SK-N-SH (cell line): ENCODE measurements around the gene MYO18A. TPM values are rescaled to one million over a fixed set of nuclear protein-coding genes. Genes with fewer than 3 reads are reported as not detected.

ENCODE experiments used
- CTCF ChIA-PET: fragments of 300-600, 350-600 bp; formaldehyde crosslinking; extraction: SDS; loops from one replicate; lab custom pipeline; 2021; lab: Yijun Ruan, JAX
- POLR2A ChIA-PET: fragments of 350-600 bp; sonication (Branson Sonifier 250); formaldehyde crosslinking; extraction: SDS; loops from one replicate; lab custom pipeline; 2020; ENCODE audit warnings: antibody characterized with exemption, inconsistent platforms; lab: Yijun Ruan, JAX
- DNase-seq: peaks from one replicate; pipeline ENCODE4 v3.0.0; 2012
- H2AFZ ChIP-seq: fragments of 200-600 bp; sonication (generic); 2 replicates; pipeline ENCODE4 v1.8.1; 2016; ENCODE audit warnings: antibody characterized with exemption, mild to moderate bottlenecking, low read depth
- H3F3A ChIP-seq: fragments of 200-600 bp; sonication (generic); replicated peaks from 2 replicates; pipeline ENCODE3; 2016; ENCODE audit warnings: antibody characterized with exemption, mild to moderate bottlenecking; ENCODE audit not compliant: insufficient read depth
- H3K27ac ChIP-seq, 2 experiments: fragments of 200-500 bp in 1 of 2; fragments of 200-600 bp in 1 of 2; sonication (Bioruptor generic) in 1 of 2; sonication (generic), shearing (Covaris generic) in 1 of 2; 2 replicates each; pipeline versions ENCODE4 v1.5.1 to v1.6.1; 2014 to 2016; ENCODE audit warnings: low read depth in 2 of 2, inconsistent platforms in 1 of 2, low read length in 1 of 2, mild to moderate bottlenecking in 1 of 2, mixed read lengths in 1 of 2
- H3K27me3 ChIP-seq: fragments of 200-600 bp; sonication (generic), shearing (Covaris generic); 2 replicates; pipeline ENCODE4 v1.6.1; 2016; ENCODE audit warnings: mixed run types; ENCODE audit not compliant: insufficient read depth
- H3K36me3 ChIP-seq, 2 experiments: fragments of 200-500 bp in 1 of 2; fragments of 200-600 bp in 1 of 2; sonication (Bioruptor generic) in 1 of 2; sonication (generic) in 1 of 2; replicated peaks in 1 of 2; 2 replicates each; pipeline versions ENCODE3 to v1.5.1; 2014 to 2016; ENCODE audit warnings: low read length in 1 of 2, mild to moderate bottlenecking in 1 of 2; ENCODE audit not compliant: insufficient read depth in 2 of 2, control insufficient read depth in 1 of 2
- H3K4me1 ChIP-seq, 2 experiments: fragments of 200-500 bp in 1 of 2; fragments of 200-600 bp in 1 of 2; sonication (Bioruptor generic) in 1 of 2; sonication (generic), shearing (Covaris generic) in 1 of 2; 2 replicates each; pipeline versions ENCODE4 v1.5.1 to v1.6.1; 2014 to 2016; ENCODE audit warnings: low read depth in 1 of 2, low read length in 1 of 2, mixed run types in 1 of 2; ENCODE audit not compliant: insufficient read depth in 2 of 2, control insufficient read depth in 1 of 2
- H3K4me2 ChIP-seq: fragments of 200-600 bp; sonication (generic), shearing (Covaris generic); 2 replicates; pipeline ENCODE4 v1.6.1; 2017; ENCODE audit warnings: mixed run types
- H3K4me3 ChIP-seq, 2 experiments: fragments of 200-500 bp in 1 of 2; fragments of 200-600 bp in 1 of 2; sonication (Bioruptor generic) in 1 of 2; sonication (generic), shearing (Covaris generic) in 1 of 2; 2 replicates each; pipeline versions ENCODE4 v1.5.1 to v1.8.1; 2014 to 2016; ENCODE audit warnings: low read depth in 2 of 2, inconsistent platforms in 1 of 2, low read length in 1 of 2, mild to moderate bottlenecking in 1 of 2, mixed read lengths in 1 of 2, moderate library complexity in 1 of 2
- H3K79me2 ChIP-seq: fragments of 200-600 bp; sonication (generic); 2 replicates; pipeline ENCODE4 v1.8.1; 2017; ENCODE audit warnings: mild to moderate bottlenecking; ENCODE audit not compliant: insufficient read depth
- H3K9ac ChIP-seq: fragments of 200-600 bp; sonication (generic); 2 replicates; pipeline ENCODE4 v1.6.1; 2017; ENCODE audit warnings: mixed run types
- H3K9me2 ChIP-seq: fragments of 200-600 bp; sonication (generic); 2 replicates; pipeline ENCODE4 v1.6.1; 2017; ENCODE audit warnings: mixed run types
- H3K9me3 ChIP-seq: fragments of 200-600 bp; sonication (generic); 2 replicates; pipeline ENCODE4 v1.6.1; 2017; ENCODE audit warnings: mixed run types, mild to moderate bottlenecking, moderate library complexity
- H4K20me1 ChIP-seq: fragments of 200-600 bp; sonication (generic); 2 replicates; pipeline ENCODE4 v1.6.1; 2017; ENCODE audit warnings: mild to moderate bottlenecking, mixed run types; ENCODE audit not compliant: insufficient read depth
- EZH2phosphoT487 ChIP-seq: fragments of 200-600 bp; sonication (generic); IDR thresholded peaks from 2 replicates; pipeline ENCODE4 v1.6.1; 2017; ENCODE audit warnings: low read depth, mixed run types, mild to moderate bottlenecking, antibody characterized with exemption, moderate library complexity, borderline replicate concordance
- FOSL2 ChIP-seq: IDR thresholded peaks from 2 replicates; pipeline ENCODE4 v1.4.0; 2012; ENCODE audit warnings: low read depth, mild to moderate bottlenecking, moderate library complexity, borderline replicate concordance
- GABPA ChIP-seq: IDR thresholded peaks from 2 replicates; pipeline ENCODE4 v1.4.0; 2012; ENCODE audit warnings: low read depth, mild to moderate bottlenecking
- GATA2 ChIP-seq: sonication (generic); formaldehyde crosslinking; IDR thresholded peaks from 2 replicates; pipeline ENCODE4 v1.5.0; 2020; ENCODE audit warnings: mild to moderate bottlenecking, missing genetic modification reagents
- IRF3 ChIP-seq: fragments of 150-350 bp; IDR thresholded peaks from 2 replicates; pipeline ENCODE4 v1.6.1; 2016; ENCODE audit warnings: mild to moderate bottlenecking, low read depth, low read length
- JUND ChIP-seq: IDR thresholded peaks from 2 replicates; pipeline ENCODE4 v1.4.0; 2012
- NFIC ChIP-seq: IDR thresholded peaks from 2 replicates; pipeline ENCODE4 v1.4.0; 2012; ENCODE audit warnings: borderline replicate concordance
- PBX3 ChIP-seq: IDR thresholded peaks from 2 replicates; pipeline ENCODE4; 2012
- RCOR1 ChIP-seq: fragments of 150-350 bp; IDR thresholded peaks from 2 replicates; pipeline ENCODE4 v1.6.1; 2017; ENCODE audit warnings: antibody characterized with exemption, low read length
- REST ChIP-seq: IDR thresholded peaks from 2 replicates; pipeline ENCODE4 v1.6.1; 2012; ENCODE audit warnings: mild to moderate bottlenecking, low read depth, low read length, moderate library complexity
- RXRA ChIP-seq: IDR thresholded peaks from 2 replicates; pipeline ENCODE4 v1.4.0; 2012; ENCODE audit warnings: low read depth, mild to moderate bottlenecking, borderline replicate concordance
- SIN3A ChIP-seq: IDR thresholded peaks from 2 replicates; pipeline ENCODE4 v1.6.1; 2012; ENCODE audit warnings: low read depth, mild to moderate bottlenecking, low read length, moderate library complexity, borderline replicate concordance
- SMC3 ChIP-seq: IDR thresholded peaks from 2 replicates; pipeline ENCODE4 v1.6.1; 2012; ENCODE audit warnings: low read depth, low read length, improper control_type of control experiment
- TCF12 ChIP-seq: IDR thresholded peaks from 2 replicates; pipeline ENCODE4 v1.4.0; 2012
- WGBS: methylation state at CpG from one replicate; pipeline ENCODE4 v1.1.6; 2017; ENCODE audit warnings: low lambda C conversion rate; 5-methylcytosine and 5-hydroxymethylcytosine counted together
- polyA plus RNA-seq, 3 experiments: library from polyadenylated mRNA; depleted of rRNA; stranded (reverse); fragments of >200 nt; gene quantifications; 2 replicates each; pipeline ENCODE4 v1.2.3, GENCODE V29; 2012
- TF ChIP-seq, protein P1 (sequence below): IDR thresholded peaks from 2 replicates; pipeline ENCODE4 v1.4.0; 2012; ENCODE audit warnings: low read depth
- TF ChIP-seq, protein P2 (sequence below): fragments of 150-350 bp; IDR thresholded peaks from 2 replicates; pipeline ENCODE4 v1.6.1; 2017; ENCODE audit warnings: antibody characterized with exemption, low read length, low read depth, borderline replicate concordance

MYO18A gene
- polyA plus RNA-seq, 1 of the 3 experiments (the other 2 are of a cell fraction), result 6.6 TPM

GRCh38 chr17:29133121-29133713 is 47.0 kb downstream of the MYO18A start:
- WGBS, result 61% methylated on average over 3 of the region's 4 CpGs
- Histone ChIP-seq H3K79me2 (no peaks in the 10 kb centered on the region; the same call in 1 of the 2 replicates), H4K20me1 (no peaks in the 10 kb centered on the region), H3K4me3 (no peak overlapping the region), H3K9me3 (no peaks in the 10 kb centered on the region), H3K4me2 (peak overlapping the region; percentile 67), H3F3A (peaks cover 8% of the 10 kb centered on the region), H2AFZ (no peak overlapping the region), H3K4me1 (peaks cover 20 to 27% of the 10 kb centered on the region in 2 experiments), H3K27me3 (no peaks in the 10 kb centered on the region), H3K27ac (peak overlapping the region; percentile 50 to 62; a peak in 3 of 4 replicates), H3K9me2 (no peaks in the 10 kb centered on the region), H3K9ac (no peak overlapping the region), H3K36me3 (no peaks in the 10 kb centered on the region)
- ChIA-PET CTCF (interaction anchor here (1.2 to 10.7 kb wide), 10 partner anchors 9 to 180 kb away, joined by 3 to 136 read pairs (median 24); partner anchors contain the start of gene MYO18A), POLR2A (interaction anchor here (0.7 kb wide), 1 partner anchor 9 kb away, joined by 3 read pairs; no protein-coding TSS in a partner anchor)
- DNase-seq, result no peak
- no peak for TF ChIP-seq REST
- peak; percentile 74 for TF ChIP-seq JUND
- peak; percentile 73 for TF ChIP-seq TCF12
- peak; percentile 87; the same call in 1 of the 2 replicates for TF ChIP-seq FOSL2

GRCh38 chr17:29131814-29132682 is 48.1 kb downstream of the MYO18A start:
- Histone ChIP-seq H3K4me3 (no peak overlapping the region), H4K20me1 (no peaks in the 10 kb centered on the region), H3K27me3 (no peaks in the 10 kb centered on the region), H3K27ac (peak overlapping the region; percentile 50 to 62), H3K36me3 (no peaks in the 10 kb centered on the region), H3F3A (peaks cover 8% of the 10 kb centered on the region), H3K79me2 (no peaks in the 10 kb centered on the region; the same call in 1 of the 2 replicates), H3K9me3 (no peaks in the 10 kb centered on the region), H3K9me2 (no peaks in the 10 kb centered on the region), H3K4me1 (peaks cover 18 to 22% of the 10 kb centered on the region in 2 experiments), H2AFZ (no peak overlapping the region), H3K9ac (no peak overlapping the region), H3K4me2 (peak overlapping the region; percentile 67)
- 64% methylated on average over 8 of the region's 9 CpGs for WGBS
- ChIA-PET POLR2A (interaction anchor here (0.7 to 2.2 kb wide), 2 partner anchors 8 kb away, joined by 3 to 7 read pairs; no protein-coding TSS in a partner anchor), CTCF (interaction anchor here (0.5 to 10.7 kb wide), 15 partner anchors 8 to 399 kb away, joined by 3 to 136 read pairs (median 11); partner anchors contain the start of gene MYO18A)
- DNase-seq, result peak; percentile 70
- TF ChIP-seq IRF3 (no peak), GABPA (no peak), PBX3 (no peak), RCOR1 (no peak), SIN3A (no peak), FOSL2 (no peak), GATA2 (CRISPR knock-in tag) (no peak), SMC3 (no peak), EZH2phosphoT487 (no peak), NFIC (no peak), RXRA (no peak)
- TF ChIP-seq, protein P1, sequence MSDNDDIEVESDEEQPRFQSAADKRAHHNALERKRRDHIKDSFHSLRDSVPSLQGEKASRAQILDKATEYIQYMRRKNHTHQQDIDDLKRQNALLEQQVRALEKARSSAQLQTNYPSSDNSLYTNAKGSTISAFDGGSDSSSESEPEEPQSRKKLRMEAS, result no peak
- TF ChIP-seq, protein P2, sequence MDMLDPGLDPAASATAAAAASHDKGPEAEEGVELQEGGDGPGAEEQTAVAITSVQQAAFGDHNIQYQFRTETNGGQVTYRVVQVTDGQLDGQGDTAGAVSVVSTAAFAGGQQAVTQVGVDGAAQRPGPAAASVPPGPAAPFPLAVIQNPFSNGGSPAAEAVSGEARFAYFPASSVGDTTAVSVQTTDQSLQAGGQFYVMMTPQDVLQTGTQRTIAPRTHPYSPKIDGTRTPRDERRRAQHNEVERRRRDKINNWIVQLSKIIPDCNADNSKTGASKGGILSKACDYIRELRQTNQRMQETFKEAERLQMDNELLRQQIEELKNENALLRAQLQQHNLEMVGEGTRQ, result no peak
